ENCODE data around the gene ACTL6B. TPM values are rescaled to one million over a fixed set of nuclear protein-coding genes. Genes with fewer than 3 reads are reported as not detected.

Gene ACTL6B
- total RNA-seq, 1 experiment from 2014 or later = not detected

GRCh38 chr7:100627238-100627549, 29.1 kb downstream of the ACTL6B start:
- DNase-seq (ENCODE audit: low read depth) = no peak

- peak; percentile 94 for DNase-seq (ENCODE audit: low read depth)
These were observed 29.6 kb downstream of the ACTL6B start for GRCh38 chr7:100626530-100627237.

- DNase-seq (ENCODE audit: low read depth) = no peak
These were observed 30.2 kb downstream of the ACTL6B start for GRCh38 chr7:100626055-100626454.

GRCh38 chr7:100623951-100624824, 32.1 kb downstream of the ACTL6B start:
- DNase-seq (ENCODE audit: low read depth) = no peak

- no peak for DNase-seq (ENCODE audit: low read depth)
These were observed 34.7 kb downstream of the ACTL6B start for GRCh38 chr7:100621554-100621953.

- DNase-seq (ENCODE audit: low read depth) = no peak
These were observed 35.4 kb downstream of the ACTL6B start for GRCh38 chr7:100620804-100621203.

GRCh38 chr7:100620239-100620638, 36.0 kb downstream of the ACTL6B start:
- no peak for DNase-seq (ENCODE audit: low read depth)

GRCh38 chr7:100614308-100614861, 41.9 kb downstream of the ACTL6B start:
- peak; percentile 52 for DNase-seq (ENCODE audit: low read depth)

GRCh38 chr7:100613412-100614175, 42.7 kb downstream of the ACTL6B start:
- DNase-seq (ENCODE audit: low read depth) = no peak

- DNase-seq (ENCODE audit: low read depth) = no peak
These were observed 43.4 kb downstream of the ACTL6B start for GRCh38 chr7:100612730-100613390.

GRCh38 chr7:100611983-100612729, 44.1 kb downstream of the ACTL6B start, which contains the start of gene MOSPD3:
Gene MOSPD3 (plus strand): TSS chr7:100612540. CDS start chr7:100612792, 252 bp downstream.
- DNase-seq (ENCODE audit: low read depth) = peak; percentile 100

- no peak for DNase-seq (ENCODE audit: low read depth)
These were observed 46.3 kb downstream of the ACTL6B start for GRCh38 chr7:100609958-100610357.

- no peak for DNase-seq (ENCODE audit: low read depth)
These were observed 49.1 kb downstream of the ACTL6B start for GRCh38 chr7:100607111-100607510.

GRCh38 chr7:100606313-100606712, 49.9 kb downstream of the ACTL6B start:
- DNase-seq (ENCODE audit: low read depth) = no peak

- no peak for DNase-seq (ENCODE audit: low read depth)
These were observed 51.0 kb downstream of the ACTL6B start for GRCh38 chr7:100604976-100605911.

- no peak for DNase-seq (ENCODE audit: low read depth)
These were observed 51.9 kb downstream of the ACTL6B start for GRCh38 chr7:100604028-100604975.

GRCh38 chr7:100603726-100604027, 52.6 kb downstream of the ACTL6B start:
- DNase-seq (ENCODE audit: low read depth) = no peak

GRCh38 chr7:100602889-100603725, 53.1 kb downstream of the ACTL6B start:
- DNase-seq (ENCODE audit: low read depth) = peak; percentile 93
